ENCODE results near the gene RBM43. TPM values are rescaled to one million over a fixed set of nuclear protein-coding genes. Genes with fewer than 3 reads are reported as not detected.
A peak's percentile ranks its signal among the peaks of the same experiment; 100 is the strongest.
"Not testable (repeated sequence)": the region's sequence is repeated elsewhere in the genome, so short reads cannot be mapped to it uniquely, and the experiment has no call there.

Gene RBM43
- polyA plus RNA-seq (2011; rRNA removed) (7.3 and 9.3 TPM in 2 replicates), polyA plus RNA-seq (2017; fragmentation: RNase III; extraction: RNeasy Plus Mini Kit Qiagen cat#74134 plus additional on column Dnase treatment) (4.4 to 5.0 TPM (median 4.8 TPM) in 3 replicates), polyA minus RNA-seq (2011; rRNA and poly(A)+ RNA removed) (2.8 and 3.1 TPM in 2 replicates)
- 1.8 and 1.9 TPM in 2 replicates for polyA plus RNA-seq (2012; cell fraction: cytosol; rRNA removed)
- polyA plus RNA-seq (2012; cell fraction: nucleus; rRNA removed): 1.3 TPM in 2 replicates

- no peak for FAIRE-seq
- peak; percentile 59 for TF ChIP-seq POLR2A (IDR thresholded peaks at IDR 0.05; ENCODE audit: low read length)
- no peak for TF ChIP-seq FOSB (CRISPR knock-in tag; IDR thresholded peaks at IDR 0.05)
- no peak for TF ChIP-seq ZFP36 (IDR thresholded peaks at IDR 0.05; ENCODE audit: borderline replicate concordance, partially characterized antibody)
- no peak for TF ChIP-seq RFX5 (IDR thresholded peaks at IDR 0.05)
- TF ChIP-seq, protein P1, sequence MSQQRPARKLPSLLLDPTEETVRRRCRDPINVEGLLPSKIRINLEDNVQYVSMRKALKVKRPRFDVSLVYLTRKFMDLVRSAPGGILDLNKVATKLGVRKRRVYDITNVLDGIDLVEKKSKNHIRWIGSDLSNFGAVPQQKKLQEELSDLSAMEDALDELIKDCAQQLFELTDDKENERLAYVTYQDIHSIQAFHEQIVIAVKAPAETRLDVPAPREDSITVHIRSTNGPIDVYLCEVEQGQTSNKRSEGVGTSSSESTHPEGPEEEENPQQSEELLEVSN (IDR thresholded peaks at IDR 0.05; ENCODE audit: borderline replicate concordance, low read depth): peak; percentile 73
- TF ChIP-seq REST (IDR thresholded peaks at IDR 0.05): no peak
- TF ChIP-seq TP53 (CRISPR knock-in tag; IDR thresholded peaks at IDR 0.05): no peak
- peak; percentile 14; the same call in 1 of the 3 replicates for TF ChIP-seq CTCF (IDR thresholded peaks at IDR 0.05)
- TF ChIP-seq RAD21 (conservative IDR thresholded peaks at IDR 0.05 in 1 of 2, IDR thresholded peaks at IDR 0.05 in 1 of 2): peak in 1 of 2 experiments; percentile 23; a peak in 2 of 5 replicates
- no peak for TF ChIP-seq ZC3H11A (IDR thresholded peaks at IDR 0.05)
- TF ChIP-seq, protein P2, sequence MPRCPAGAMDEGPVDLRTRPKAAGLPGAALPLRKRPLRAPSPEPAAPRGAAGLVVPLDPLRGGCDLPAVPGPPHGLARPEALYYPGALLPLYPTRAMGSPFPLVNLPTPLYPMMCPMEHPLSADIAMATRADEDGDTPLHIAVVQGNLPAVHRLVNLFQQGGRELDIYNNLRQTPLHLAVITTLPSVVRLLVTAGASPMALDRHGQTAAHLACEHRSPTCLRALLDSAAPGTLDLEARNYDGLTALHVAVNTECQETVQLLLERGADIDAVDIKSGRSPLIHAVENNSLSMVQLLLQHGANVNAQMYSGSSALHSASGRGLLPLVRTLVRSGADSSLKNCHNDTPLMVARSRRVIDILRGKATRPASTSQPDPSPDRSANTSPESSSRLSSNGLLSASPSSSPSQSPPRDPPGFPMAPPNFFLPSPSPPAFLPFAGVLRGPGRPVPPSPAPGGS (IDR thresholded peaks at IDR 0.05): 0 out of 3 replicates have a peak, but pooled peaks have one; percentile 71
- no peak for TF ChIP-seq ZNF302 (CRISPR knock-in tag; IDR thresholded peaks at IDR 0.05)
- TF ChIP-seq, protein P3, sequence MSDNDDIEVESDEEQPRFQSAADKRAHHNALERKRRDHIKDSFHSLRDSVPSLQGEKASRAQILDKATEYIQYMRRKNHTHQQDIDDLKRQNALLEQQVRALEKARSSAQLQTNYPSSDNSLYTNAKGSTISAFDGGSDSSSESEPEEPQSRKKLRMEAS (IDR thresholded peaks at IDR 0.05): peak; percentile 94
- TF ChIP-seq HMGXB4 (CRISPR knock-in tag; IDR thresholded peaks at IDR 0.05; ENCODE audit: borderline replicate concordance): peak; percentile 71; the same call in 1 of the 2 replicates
- peak in 1 of 2 experiments; percentile 71; a peak in 2 of 5 replicates for TF ChIP-seq JUN (IDR thresholded peaks at IDR 0.05)
- TF ChIP-seq CEBPB (IDR thresholded peaks at IDR 0.05): peak in 1 of 2 experiments; percentile 60; a peak in 3 of 4 replicates
- TF ChIP-seq USF2 (IDR thresholded peaks at IDR 0.05): 0 out of 2 replicates have a peak, but pooled peaks have one; percentile 28
- peak; percentile 86 for TF ChIP-seq PHF8 (IDR thresholded peaks at IDR 0.05; ENCODE audit: borderline replicate concordance, low read depth)
- TF ChIP-seq SREBF2 (IDR thresholded peaks at IDR 0.05): no peak
Measured at GRCh38 chr2:151261231-151261976, at the start of gene RBM43. TSS of gene RBM43 (minus strand) at chr2:151261863. CDS start at chr2:151261727, 136 bp downstream.

GRCh38 chr2:151310313-151310712 is 48.6 kb upstream of the RBM43 start:
- POLR2A ChIA-PET; H3K4me1 ChIP-seq; DNase-seq (ENCODE audit: low read depth in 1 of 2, low spot score in 1 of 2); H3K4me3 ChIP-seq; CTCF ChIA-PET; FAIRE-seq; ATAC-seq; H3K4me2 ChIP-seq; H3K9me3 ChIP-seq; H3K27ac ChIP-seq: not testable (repeated sequence)
- 86% methylated on average over 6 of the region's 6 CpGs for WGBS (ENCODE audit: missing lambda C conversion rate)

More at GRCh38 chr2:151261231-151261976, at the start of gene RBM43:
- H3K27ac ChIP-seq: peak within 1 kb of the TSS; percentile 93 to 97
- DNase-seq (ENCODE audit: low read depth in 1 of 2, low spot score in 1 of 2) (peak; percentile 85 to 89), ATAC-seq (peak; percentile 92 to 93)
- peak within 1 kb of the TSS; percentile 76 for H3K4me2 ChIP-seq
- 0 out of 3 replicates have a peak, but pooled peaks cover 7% of the 10 kb centered on the region for H3K4me1 ChIP-seq
- no peaks in the 10 kb centered on the region for H3K9me3 ChIP-seq
- ChIA-PET POLR2A (interaction anchor here (1.0 to 3.5 kb wide), 4 partner anchors 11 to 148 kb away, joined by 3 to 19 read pairs (median 7); partner anchors contain the start of genes NMI and RIF1), CTCF (no interaction called here)
- peak within 1 kb of the TSS; percentile 62 for H3K4me3 ChIP-seq
- WGBS (ENCODE audit: missing lambda C conversion rate): under 1% methylated on average over 39 of the region's 61 CpGs

Data from A549 (cell line).